ES-I3 (cell line): ENCODE measurements around the gene NRIP2.

Source experiments
- H3K36me3 ChIP-seq: 2 replicates; pipeline ENCODE4 v1.6.1; 2013; ENCODE audit warnings: mild to moderate bottlenecking, low read length, control low read depth, moderate library complexity; ENCODE audit not compliant: insufficient read depth
- H3K4me1 ChIP-seq: 2 replicates; pipeline ENCODE4 v1.6.1; 2013; ENCODE audit warnings: mild to moderate bottlenecking, control low read depth, low read length; ENCODE audit not compliant: insufficient read depth
- H3K9ac ChIP-seq: 2 replicates; pipeline ENCODE4 v1.6.1; 2013; ENCODE audit warnings: low read depth, mild to moderate bottlenecking, low read length, moderate library complexity
- H3K9me3 ChIP-seq: 2 replicates; pipeline ENCODE4 v1.6.1; 2013; ENCODE audit warnings: mild to moderate bottlenecking, low read length, moderate library complexity; ENCODE audit not compliant: control insufficient read depth, insufficient read depth

The NRIP2 gene

GRCh38 chr12:2792671-2793500 is 41.9 kb downstream of the NRIP2 start:
- Histone ChIP-seq H3K9ac (no peak overlapping the region), H3K9me3 (no peaks in the 10 kb centered on the region), H3K36me3 (peaks cover 7% of the 10 kb centered on the region; the same call in 1 of the 2 replicates), H3K4me1 (peaks cover 5% of the 10 kb centered on the region)

- H3K4me1 ChIP-seq: no peaks in the 10 kb centered on the region
- H3K9me3 ChIP-seq: no peaks in the 10 kb centered on the region
- no peaks in the 10 kb centered on the region for H3K36me3 ChIP-seq
- no peak overlapping the region for H3K9ac ChIP-seq
Measured at GRCh38 chr12:2791089-2791488, 43.7 kb downstream of the NRIP2 start.

GRCh38 chr12:2785017-2785416 is 49.8 kb downstream of the NRIP2 start:
- no peaks in the 10 kb centered on the region for H3K36me3 ChIP-seq
- no peaks in the 10 kb centered on the region for H3K9me3 ChIP-seq
- H3K4me1 ChIP-seq: no peaks in the 10 kb centered on the region
- no peak overlapping the region for H3K9ac ChIP-seq

GRCh38 chr12:2783936-2784600 is 50.8 kb downstream of the NRIP2 start:
- no peaks in the 10 kb centered on the region; the same call in 1 of the 2 replicates for H3K4me1 ChIP-seq
- H3K9ac ChIP-seq: no peak overlapping the region
- H3K9me3 ChIP-seq: no peaks in the 10 kb centered on the region
- H3K36me3 ChIP-seq: no peaks in the 10 kb centered on the region

DNA sequence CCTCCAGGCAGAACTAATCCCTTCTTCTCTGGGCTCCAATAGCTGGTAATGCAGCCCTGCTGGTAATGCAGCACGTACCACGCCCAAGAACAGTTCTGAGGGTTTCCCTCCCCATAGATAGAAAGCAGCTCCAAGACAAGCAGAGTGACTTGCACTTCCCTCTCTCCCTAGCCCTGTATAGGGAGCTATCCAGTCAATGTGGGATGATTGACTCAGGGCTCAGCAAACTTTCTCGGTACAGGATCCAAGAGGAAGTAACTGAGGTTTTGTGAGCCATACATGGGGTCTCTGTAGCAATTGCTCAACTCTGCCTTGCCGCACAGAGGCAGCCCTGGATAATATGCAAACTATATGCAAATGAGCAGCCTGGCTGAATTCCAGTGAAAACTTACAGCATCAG is 55.6 kb downstream of the NRIP2 start:
- Histone ChIP-seq H3K9me3 (no peaks in the 10 kb centered on the region), H3K9ac (no peak overlapping the region), H3K36me3 (no peaks in the 10 kb centered on the region), H3K4me1 (peaks cover 7% of the 10 kb centered on the region; the same call in 1 of the 2 replicates)

DNA sequence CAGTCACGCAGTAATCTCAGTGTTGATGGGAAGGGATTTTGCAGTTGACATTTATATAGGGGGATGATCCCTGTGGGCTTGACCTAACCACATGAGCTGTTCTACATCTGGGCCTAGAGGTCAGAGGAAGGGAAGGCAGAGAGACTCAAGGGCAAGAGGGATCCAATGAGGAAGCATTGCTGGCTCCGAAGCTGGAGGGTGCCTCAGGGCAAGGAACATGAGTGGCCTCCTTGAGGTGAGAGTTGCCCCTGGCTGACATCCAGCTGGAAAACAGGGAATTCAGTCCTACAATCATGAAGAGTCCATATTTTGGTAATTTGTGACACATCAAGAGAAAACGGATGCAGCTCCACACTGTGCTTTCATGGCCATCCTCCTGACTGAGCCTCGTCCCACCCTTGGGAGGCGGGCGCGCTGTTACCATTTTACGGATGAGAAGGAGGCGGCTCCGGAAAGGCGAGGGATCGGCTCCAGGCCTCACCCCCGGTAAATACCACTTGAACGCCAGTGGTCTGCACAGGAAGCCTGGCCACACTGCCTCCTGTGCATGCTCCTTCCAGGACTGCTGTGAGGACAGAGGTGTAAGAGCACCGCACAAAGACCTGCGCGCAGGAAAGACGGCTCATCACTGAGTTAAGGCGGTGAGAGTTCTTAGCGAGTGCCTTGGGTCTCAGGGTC is 58.6 kb downstream of the NRIP2 start:
- Histone ChIP-seq H3K36me3 (no peaks in the 10 kb centered on the region), H3K4me1 (peaks cover 7% of the 10 kb centered on the region; the same call in 1 of the 2 replicates), H3K9ac (no peak overlapping the region), H3K9me3 (no peaks in the 10 kb centered on the region)

- H3K4me1 ChIP-seq: peaks cover 7% of the 10 kb centered on the region; the same call in 1 of the 2 replicates
- H3K36me3 ChIP-seq: no peaks in the 10 kb centered on the region
- H3K9ac ChIP-seq: no peak overlapping the region
- no peaks in the 10 kb centered on the region for H3K9me3 ChIP-seq
Measured at GRCh38 chr12:2775431-2775830, 59.4 kb downstream of the NRIP2 start.
